ENCODE measurements around the gene NDRG2.
A peak's percentile ranks its signal among the peaks of the same experiment; 100 is the strongest.

Gene NDRG2

GRCh38 chr14:21070083-21070609 lies 45.3 kb upstream of the NDRG2 start, which contains the start of gene ARHGEF40:
Gene ARHGEF40 (plus strand): TSS chr14:21070304. CDS start chr14:21070397, 93 bp downstream.
- in situ Hi-C loops (cut with MboI; ENCODE audit: low pct_unique_long_range_greater_than_20kb, low sequenced_read_pairs, unreplicated experiment) = no loop called here
- TF ChIP-seq, protein P1, sequence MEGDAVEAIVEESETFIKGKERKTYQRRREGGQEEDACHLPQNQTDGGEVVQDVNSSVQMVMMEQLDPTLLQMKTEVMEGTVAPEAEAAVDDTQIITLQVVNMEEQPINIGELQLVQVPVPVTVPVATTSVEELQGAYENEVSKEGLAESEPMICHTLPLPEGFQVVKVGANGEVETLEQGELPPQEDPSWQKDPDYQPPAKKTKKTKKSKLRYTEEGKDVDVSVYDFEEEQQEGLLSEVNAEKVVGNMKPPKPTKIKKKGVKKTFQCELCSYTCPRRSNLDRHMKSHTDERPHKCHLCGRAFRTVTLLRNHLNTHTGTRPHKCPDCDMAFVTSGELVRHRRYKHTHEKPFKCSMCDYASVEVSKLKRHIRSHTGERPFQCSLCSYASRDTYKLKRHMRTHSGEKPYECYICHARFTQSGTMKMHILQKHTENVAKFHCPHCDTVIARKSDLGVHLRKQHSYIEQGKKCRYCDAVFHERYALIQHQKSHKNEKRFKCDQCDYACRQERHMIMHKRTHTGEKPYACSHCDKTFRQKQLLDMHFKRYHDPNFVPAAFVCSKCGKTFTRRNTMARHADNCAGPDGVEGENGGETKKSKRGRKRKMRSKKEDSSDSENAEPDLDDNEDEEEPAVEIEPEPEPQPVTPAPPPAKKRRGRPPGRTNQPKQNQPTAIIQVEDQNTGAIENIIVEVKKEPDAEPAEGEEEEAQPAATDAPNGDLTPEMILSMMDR (IDR thresholded peaks at IDR 0.05; ENCODE audit: extremely low read depth, insufficient read depth, missing control alignments) = no peak
- peak; percentile 62 for DNase-seq (ENCODE audit: low spot score)

GRCh38 chr14:21069388-21070082 lies 44.7 kb upstream of the NDRG2 start:
- in situ Hi-C loops (cut with MboI; ENCODE audit: low pct_unique_long_range_greater_than_20kb, low sequenced_read_pairs, unreplicated experiment) = no loop called here
- TF ChIP-seq, protein P1 (IDR thresholded peaks at IDR 0.05; ENCODE audit: extremely low read depth, insufficient read depth, missing control alignments) = no peak
- DNase-seq (ENCODE audit: low spot score) = peak; percentile 38

DNA sequence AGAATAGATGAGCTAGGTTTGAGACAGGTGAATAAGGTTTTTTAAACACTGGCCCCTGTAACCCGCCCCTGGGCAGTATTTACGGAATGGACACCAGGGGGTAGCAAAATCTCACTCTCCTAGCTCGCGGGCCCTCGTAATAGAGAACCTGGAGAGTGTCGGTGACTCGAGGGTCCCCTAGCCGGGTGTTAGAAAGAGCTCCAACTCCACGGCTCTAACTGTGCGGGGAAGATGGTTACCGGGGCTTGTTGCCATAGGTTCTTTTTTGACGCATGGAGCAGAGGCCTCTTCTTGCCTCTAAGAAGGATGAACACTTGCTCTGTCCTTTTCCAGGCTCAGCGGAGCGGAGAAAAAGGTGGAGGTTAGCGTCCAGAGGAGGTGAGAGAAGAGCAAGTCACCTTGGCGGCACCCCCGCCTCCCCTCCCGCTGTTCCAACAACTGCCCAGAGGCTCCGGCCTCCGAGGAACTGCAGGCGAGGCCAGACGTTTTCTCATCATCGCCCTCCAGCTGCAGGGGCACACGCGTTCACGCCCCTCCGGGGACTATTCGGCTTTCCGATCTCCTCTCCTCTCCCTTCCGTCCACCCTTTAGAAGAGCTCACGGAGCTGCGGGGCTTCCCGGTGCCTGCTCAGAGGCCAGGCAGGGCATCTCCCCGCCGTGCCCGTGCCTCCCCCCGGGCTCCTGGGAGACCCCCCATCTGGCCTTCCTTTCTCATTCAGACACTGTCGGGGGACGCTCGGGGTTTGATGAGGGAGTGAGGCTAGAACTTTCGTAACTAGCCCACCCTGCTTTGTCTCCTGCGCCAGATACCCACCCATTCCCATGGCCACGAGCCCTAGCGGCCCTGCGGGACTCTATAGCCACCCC lies 43.9 kb upstream of the NDRG2 start:
- DNase-seq (ENCODE audit: low spot score) = peak; percentile 76
- TF ChIP-seq, protein P1 (IDR thresholded peaks at IDR 0.05; ENCODE audit: extremely low read depth, insufficient read depth, missing control alignments) = peak; percentile 47
- in situ Hi-C loops (cut with MboI; ENCODE audit: low pct_unique_long_range_greater_than_20kb, low sequenced_read_pairs, unreplicated experiment) = no loop called here

DNA sequence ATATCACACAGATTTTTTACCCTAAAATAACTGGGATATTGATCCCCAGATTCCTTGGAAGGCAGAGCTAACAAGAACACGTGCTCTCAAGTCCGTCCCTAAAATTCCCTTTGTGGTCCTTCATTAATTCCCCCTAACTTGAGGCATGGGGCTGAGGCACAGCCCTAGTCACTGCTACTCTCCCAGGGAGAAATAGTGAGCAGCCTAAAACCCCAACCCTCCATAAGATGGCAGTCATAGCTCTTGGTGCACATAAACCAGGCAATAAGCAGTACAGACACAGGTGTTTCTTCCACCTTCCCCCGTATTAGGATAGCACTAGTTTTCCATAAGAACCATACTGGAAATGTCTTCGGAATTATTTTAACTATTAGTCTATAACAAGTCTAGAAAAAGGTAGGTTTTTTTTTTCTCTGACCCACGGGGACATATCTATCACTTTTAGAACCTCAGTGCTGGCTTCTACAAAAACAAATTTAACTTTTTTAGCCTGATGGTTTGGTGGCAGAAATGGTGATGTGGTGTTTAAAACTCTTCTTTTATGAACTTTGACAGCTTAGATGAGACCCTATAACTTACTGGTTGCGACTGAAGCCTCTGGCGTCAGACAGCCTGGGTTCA lies 42.1 kb upstream of the NDRG2 start:
- in situ Hi-C loops (cut with MboI; ENCODE audit: low pct_unique_long_range_greater_than_20kb, low sequenced_read_pairs, unreplicated experiment) = no loop called here
- TF ChIP-seq, protein P1 (IDR thresholded peaks at IDR 0.05; ENCODE audit: extremely low read depth, insufficient read depth, missing control alignments) = peak; percentile 42
- DNase-seq (ENCODE audit: low spot score) = peak; percentile 50

DNA sequence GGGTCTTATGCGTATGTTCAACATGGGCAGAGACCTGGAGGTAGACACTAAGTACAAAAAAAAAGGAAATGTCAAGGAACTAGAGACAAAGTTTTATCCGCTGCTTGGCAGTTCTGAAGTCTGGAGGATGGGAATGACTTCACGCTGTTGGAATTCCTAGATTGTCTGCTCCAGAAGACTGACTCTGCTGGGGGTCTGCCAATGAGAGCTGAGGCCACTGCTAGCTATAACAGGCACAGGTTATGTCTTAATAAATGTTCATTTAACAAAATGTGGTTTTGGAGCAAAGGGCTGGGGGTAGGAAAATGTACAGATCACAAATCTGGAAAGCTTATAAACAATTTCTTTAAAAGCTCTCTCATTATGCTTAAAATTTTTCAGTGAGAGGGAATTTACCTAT lies 38.6 kb upstream of the NDRG2 start:
- in situ Hi-C loops (cut with MboI; ENCODE audit: low pct_unique_long_range_greater_than_20kb, low sequenced_read_pairs, unreplicated experiment) = no loop called here
- TF ChIP-seq, protein P1 (IDR thresholded peaks at IDR 0.05; ENCODE audit: extremely low read depth, insufficient read depth, missing control alignments) = no peak
- no peak for DNase-seq (ENCODE audit: low spot score)

- TF ChIP-seq, protein P1 (IDR thresholded peaks at IDR 0.05; ENCODE audit: extremely low read depth, insufficient read depth, missing control alignments) = no peak
- in situ Hi-C loops (cut with MboI; ENCODE audit: low pct_unique_long_range_greater_than_20kb, low sequenced_read_pairs, unreplicated experiment) = no loop called here
- DNase-seq (ENCODE audit: low spot score) = no peak
These were observed 36.4 kb upstream of the NDRG2 start for GRCh38 chr14:21061347-21061668.

Measured in GM13977 (cell line).